CD4-positive, alpha-beta T cell treated with Interleukin-17A for 1 hour (primary cell): ENCODE measurements around the gene TPH2.

Experiments
- DNase-seq: peaks from one replicate; pipeline ENCODE4 v3.0.0-alpha.2; 2020

The TPH2 gene

GRCh38 chr12:71967211-71967610 is 28.6 kb downstream of the TPH2 start:
- no peak for DNase-seq

GRCh38 chr12:71969330-71969729 is 30.7 kb downstream of the TPH2 start:
- DNase-seq = no peak

- DNase-seq = no peak
Measured at GRCh38 chr12:71970031-71970430, 31.4 kb downstream of the TPH2 start.

- DNase-seq = no peak
Measured at GRCh38 chr12:71972441-71973074, 33.9 kb downstream of the TPH2 start.

- no peak for DNase-seq
Measured at GRCh38 chr12:71973687-71974086, 35.0 kb downstream of the TPH2 start.

GRCh38 chr12:71980538-71980937 is 41.9 kb downstream of the TPH2 start:
- DNase-seq = no peak

- no peak for DNase-seq
Measured at GRCh38 chr12:71981149-71981548, 42.5 kb downstream of the TPH2 start.

- no peak for DNase-seq
Measured at GRCh38 chr12:71994715-71995114, 56.1 kb downstream of the TPH2 start.

- DNase-seq = no peak
Measured at GRCh38 chr12:71999795-72000194, 61.1 kb downstream of the TPH2 start.

GRCh38 chr12:72000969-72001648 is 62.5 kb downstream of the TPH2 start:
- DNase-seq = no peak

- DNase-seq = no peak
Measured at GRCh38 chr12:72006766-72007165, 68.1 kb downstream of the TPH2 start.

GRCh38 chr12:72010356-72010755 is 71.7 kb downstream of the TPH2 start:
- no peak for DNase-seq

GRCh38 chr12:72011374-72011773 is 72.7 kb downstream of the TPH2 start:
- no peak for DNase-seq

- no peak for DNase-seq
Measured at GRCh38 chr12:72012874-72013273, 74.2 kb downstream of the TPH2 start.

- no peak for DNase-seq
Measured at GRCh38 chr12:72015895-72016294, 77.2 kb downstream of the TPH2 start.

GRCh38 chr12:72017054-72017651 is 78.5 kb downstream of the TPH2 start:
- DNase-seq = peak; percentile 59

GRCh38 chr12:72018036-72018435 is 79.4 kb downstream of the TPH2 start:
- DNase-seq = no peak

GRCh38 chr12:72024613-72025012 is 86.0 kb downstream of the TPH2 start:
- DNase-seq = no peak

- no peak for DNase-seq
Measured at GRCh38 chr12:72025524-72025923, 86.9 kb downstream of the TPH2 start.

- DNase-seq = no peak
Measured at GRCh38 chr12:72028966-72029365, 90.3 kb downstream of the TPH2 start.

- DNase-seq = no peak
Measured at GRCh38 chr12:72030277-72030676, 91.6 kb downstream of the TPH2 start.

GRCh38 chr12:72031066-72031465 is 92.4 kb downstream of the TPH2 start:
- no peak for DNase-seq

- no peak for DNase-seq
Measured at GRCh38 chr12:72033991-72034390, 95.3 kb downstream of the TPH2 start.

GRCh38 chr12:72035625-72036024 is 97.0 kb downstream of the TPH2 start:
- no peak for DNase-seq

- DNase-seq = no peak
Measured at GRCh38 chr12:72036393-72036792, 97.7 kb downstream of the TPH2 start.
